K562 (cell line): ENCODE results near the gene TVP23B. TPM values are rescaled to one million over a fixed set of nuclear protein-coding genes. Genes with fewer than 3 reads are reported as not detected.
A peak's percentile ranks its signal among the peaks of the same experiment; 100 is the strongest.

Experiments
- ARID1B ChIP-seq: fragments of 450-650 bp; IDR thresholded peaks from 2 replicates; pipeline ENCODE4 v1.6.1; 2016; ENCODE audit warnings: antibody characterized with exemption, mild to moderate bottlenecking, inconsistent platforms
- CEBPG ChIP-seq, 3 experiments: fragments of 200-800 bp in 1 of 3; sonication (Bioruptor generic) in 1 of 3; sonication (generic) in 1 of 3; formaldehyde crosslinking in 1 of 3; IDR thresholded peaks in 2 of 3; conservative IDR thresholded peaks in 1 of 3; 2 replicates each; pipeline versions ENCODE4 v1.6.1 to v1.8.0; 2016 to 2022; ENCODE audit warnings: missing compliant biosample characterization in 2 of 3, missing genetic modification characterization in 2 of 3, mild to moderate bottlenecking in 1 of 3, missing genetic modification reagents in 1 of 3
- COPS2 ChIP-seq: fragments of 450-650 bp; conservative IDR thresholded peaks from 2 replicates; pipeline ENCODE4 v1.6.1; 2016; ENCODE audit warnings: mild to moderate bottlenecking, moderate library complexity
- CREM ChIP-seq: IDR thresholded peaks from 2 replicates; pipeline ENCODE4 v1.6.1; 2014; ENCODE audit warnings: antibody characterized with exemption, low read depth
- HMGXB4 ChIP-seq: sonication (generic); formaldehyde crosslinking; IDR thresholded peaks from 2 replicates; pipeline ENCODE4 v1.8.1; 2023; ENCODE audit warnings: mild to moderate bottlenecking, missing genetic modification reagents
- KAT7 ChIP-seq: sonication (generic); formaldehyde crosslinking; IDR thresholded peaks from 2 replicates; pipeline ENCODE4 v1.8.0; 2022; ENCODE audit warnings: missing genetic modification reagents, mild to moderate bottlenecking, borderline replicate concordance
- NCOA1 ChIP-seq: fragments of 450-650 bp; IDR thresholded peaks from 2 replicates; pipeline ENCODE4 v1.6.1; 2016; ENCODE audit warnings: low read depth
- PATZ1 ChIP-seq: fragments of 250-450 bp; sonication (Bioruptor Pico); IDR thresholded peaks from 2 replicates; pipeline ENCODE4 v1.5.0; 2020; ENCODE audit warnings: mild to moderate bottlenecking, borderline replicate concordance
- PHF20 ChIP-seq: fragments of 450-650 bp; IDR thresholded peaks from 2 replicates; pipeline ENCODE4 v1.6.1; 2018; ENCODE audit not compliant: partially characterized antibody
- POLR2A ChIP-seq: fragments of 450-650 bp; conservative IDR thresholded peaks from 2 replicates; pipeline ENCODE4 v1.6.1; 2016
- POLR2H ChIP-seq: IDR thresholded peaks from 2 replicates; pipeline ENCODE4 v1.6.1; 2016; ENCODE audit warnings: missing genetic modification characterization, low read depth, mild to moderate bottlenecking, control low read depth, missing compliant biosample characterization, moderate library complexity
- RAD51 ChIP-seq: fragments of 450-650 bp; IDR thresholded peaks from 2 replicates; pipeline ENCODE4 v1.7.1; 2016; ENCODE audit warnings: low read depth, mild to moderate bottlenecking, borderline replicate concordance
- TEAD4 ChIP-seq, 2 experiments: sonication (generic) in 1 of 2; formaldehyde crosslinking in 1 of 2; IDR thresholded peaks; 2 replicates each; pipeline versions ENCODE4 v1.6.1 to v1.8.0; 2012 to 2022; ENCODE audit warnings: borderline replicate concordance in 1 of 2, inconsistent platforms in 1 of 2, low read length in 1 of 2, mild to moderate bottlenecking in 1 of 2, missing genetic modification reagents in 1 of 2
- USF1 ChIP-seq: sonication (generic); formaldehyde crosslinking; IDR thresholded peaks from 2 replicates; pipeline ENCODE4 v1.9.0; 2022; ENCODE audit warnings: mild to moderate bottlenecking, missing genetic modification reagents
- ZBTB12 ChIP-seq: fragments of 250-450 bp; sonication (Bioruptor Pico); IDR thresholded peaks from 2 replicates; pipeline ENCODE4 v1.4.0; 2020
- ZHX1 ChIP-seq: fragments of 150-350 bp; conservative IDR thresholded peaks from 2 replicates; pipeline ENCODE4 v1.6.1; 2014; ENCODE audit warnings: low read length
- ZNF232 ChIP-seq: sonication (generic); formaldehyde crosslinking; IDR thresholded peaks from 2 replicates; pipeline ENCODE4 v1.8.0; 2022; ENCODE audit warnings: mild to moderate bottlenecking, missing genetic modification reagents
- ZNF551 ChIP-seq: fragments of 250-450 bp; sonication (Bioruptor Pico); IDR thresholded peaks from 2 replicates; pipeline ENCODE4 v1.5.0; 2021; ENCODE audit warnings: mild to moderate bottlenecking, moderate library complexity
- ZNF77 ChIP-seq: fragments of 250-450 bp; sonication (Bioruptor Pico); IDR thresholded peaks from 2 replicates; pipeline ENCODE4 v1.5.0; 2020
- polyA plus RNA-seq, 8 experiments: library from polyadenylated mRNA; depleted of rRNA in 4 of 8; stranded (reverse) in 5 of 8; unstranded in 3 of 8; fragments of >200 nt; fragmentation: Nextera tagmentation in 2 of 8; fragmentation: Illumina TruSeq in 1 of 8; extraction: Ambion mirVana in 2 of 8; extraction: Trizol in 1 of 8; gene quantifications; 2 replicates each; pipeline versions ENCODE4 v1.2.1 to v1.2.3, GENCODE V29; 2011 to 2014; ENCODE audit warnings: inconsistent platforms in 1 of 8, missing spikeins in 1 of 8
- total RNA-seq, 7 experiments: library from RNA; depleted of rRNA in 6 of 7; stranded (reverse); fragments of >200 nt in 6 of 7; fragmentation: Illumina TruSeq in 2 of 7; extraction: Trizol in 2 of 7; gene quantifications; 2 replicates each; pipeline versions ENCODE4 v1.2.1 to v1.2.3, GENCODE V29; 2011 to 2021; ENCODE audit warnings: low replicate concordance in 1 of 7

TVP23B gene
- total and polyA plus RNA-seq, 9 of the 15 experiments (the other 6 are each of a cell fraction or from before 2014, with no cell fraction given), result 10.4 to 52.8 (median 15.8) TPM

- TF ChIP-seq ZNF77 (CRISPR knock-in tag), result no peak
- no peak for TF ChIP-seq ZNF551 (CRISPR knock-in tag)
- no peak for TF ChIP-seq ARID1B
- TF ChIP-seq USF1 (CRISPR knock-in tag), result peak; percentile 98
- TF ChIP-seq KAT7 (CRISPR knock-in tag), result no peak
- TF ChIP-seq POLR2A, result peak; percentile 72
- no peak for TF ChIP-seq COPS2
- TF ChIP-seq PHF20, result peak; percentile 62
- TF ChIP-seq HMGXB4 (CRISPR knock-in tag), result no peak
- TF ChIP-seq CREM, result peak; percentile 97
- TF ChIP-seq RAD51, result peak; percentile 95
- peak; percentile 34; the same call in 1 of the 2 replicates for TF ChIP-seq POLR2H (tag)
- TF ChIP-seq ZNF232, result no peak
- TF ChIP-seq ZBTB12 (CRISPR knock-in tag), result peak; percentile 60
- TF ChIP-seq TEAD4 (IDR thresholded peaks at IDR 0.05; ENCODE audit: low read length), result 0 out of 2 replicates have a peak, but pooled peaks have one; percentile 11
- TF ChIP-seq TEAD4 (CRISPR knock-in tag; IDR thresholded peaks at IDR 0.05; ENCODE audit: borderline replicate concordance), result no peak
- no peak for TF ChIP-seq NCOA1
- TF ChIP-seq PATZ1 (CRISPR knock-in tag), result no peak
- no peak for TF ChIP-seq CEBPG (CRISPR knock-in tag; IDR thresholded peaks at IDR 0.05)
- TF ChIP-seq CEBPG (tag; conservative IDR thresholded peaks at IDR 0.05 in 1 of 2, IDR thresholded peaks at IDR 0.05 in 1 of 2), result no peak
- no peak for TF ChIP-seq ZHX1
These were observed 75.0 kb downstream of the TVP23B start (continued) for GRCh38 chr17:18855831-18856569.
